H1 (cell line): Measurements from ENCODE around the gene APP. TPM values are rescaled to one million over a fixed set of nuclear protein-coding genes. Genes with fewer than 3 reads are reported as not detected.

ENCODE experiments used
- BRCA1 ChIP-seq: IDR thresholded peaks from 2 replicates; pipeline ENCODE4 v1.6.1; 2012; ENCODE audit warnings: low read depth, low read length, improper control_type of control experiment
- CHD7 ChIP-seq: fragments of 300-600 bp; sonication (generic); IDR thresholded peaks from 2 replicates; pipeline ENCODE4 v1.7.1; 2012; ENCODE audit warnings: low read length, moderate library complexity, mild to moderate bottlenecking, inconsistent platforms; ENCODE audit not compliant: insufficient replicate concordance
- GABPA ChIP-seq: IDR thresholded peaks from 2 replicates; pipeline ENCODE4 v1.6.1; 2011; ENCODE audit warnings: mild to moderate bottlenecking, low read length, moderate library complexity, borderline replicate concordance; ENCODE audit not compliant: insufficient read depth
- HDAC2 ChIP-seq, 2 experiments: fragments of 300-600 bp in 1 of 2; sonication (generic) in 1 of 2; IDR thresholded peaks; 2 replicates each; pipeline ENCODE4 v1.6.1; 2011 to 2012; ENCODE audit warnings: low read depth in 2 of 2, low read length in 2 of 2, mild to moderate bottlenecking in 2 of 2, moderate library complexity in 2 of 2, borderline replicate concordance in 1 of 2, inconsistent platforms in 1 of 2
- HDAC6 ChIP-seq: IDR thresholded peaks from one replicate; pipeline ENCODE4 v1.7.1; 2012; ENCODE audit warnings: low read depth, mild to moderate bottlenecking, inconsistent platforms, low read length, moderate library complexity
- RAD21 ChIP-seq, 2 experiments: IDR thresholded peaks in 1 of 2; conservative IDR thresholded peaks in 1 of 2; 2 replicates each; pipeline ENCODE4 v1.6.1; 2011; ENCODE audit warnings: low read depth in 2 of 2, low read length in 2 of 2, improper control_type of control experiment in 1 of 2, inconsistent platforms in 1 of 2, mild to moderate bottlenecking in 1 of 2, moderate library complexity in 1 of 2
- SIN3A ChIP-seq, 2 experiments: IDR thresholded peaks in 1 of 2; conservative IDR thresholded peaks in 1 of 2; 2 replicates each; pipeline ENCODE4 v1.6.1; 2011 to 2012; ENCODE audit warnings: low read length in 2 of 2, improper control_type of control experiment in 1 of 2, low read depth in 1 of 2, mild to moderate bottlenecking in 1 of 2
- SP2 ChIP-seq: IDR thresholded peaks from 2 replicates; pipeline ENCODE4 v1.6.1; 2012; ENCODE audit warnings: mild to moderate bottlenecking, low read length, inconsistent platforms
- SP4 ChIP-seq: IDR thresholded peaks from 2 replicates; pipeline ENCODE4 v1.6.1; 2012; ENCODE audit warnings: low read length, inconsistent platforms
- TCF12 ChIP-seq: IDR thresholded peaks from 2 replicates; pipeline ENCODE4 v1.6.1; 2011; ENCODE audit warnings: low read depth, mild to moderate bottlenecking, low read length
- polyA plus RNA-seq, 7 experiments: library from polyadenylated mRNA; depleted of rRNA in 3 of 7; stranded (reverse) in 5 of 7; unstranded in 2 of 7; fragments of >200 nt in 5 of 7; fragments of 200-250 nt in 2 of 7; gene quantifications; 1 replicate in 5 of 7; 2 replicates in 1 of 7; 4 replicates in 1 of 7; pipeline versions ENCODE4 v1.2.1 to v1.2.3, GENCODE V29; 2011 to 2013; ENCODE audit warnings: missing spikeins in 2 of 7, mixed read lengths in 2 of 7
- total RNA-seq: library from RNA; stranded (reverse); fragmentation: NEBNext Ultra II Directional; extraction: Animal tissue kit (Norgen Biotek cat#: 25700); gene quantifications from 2 replicates; pipeline ENCODE4 v1.2.1, GENCODE V29; 2021

Gene APP
- total and polyA plus RNA-seq, 2 of the 8 experiments (the other 6 are each of a cell fraction or from before 2014, with no cell fraction given), result 375 to 551 TPM

- 0 out of 4 replicates have a peak, but pooled peaks of 1 of the 2 experiments have one; percentile 6 for TF ChIP-seq RAD21 (IDR thresholded peaks at IDR 0.05 in 1 of 2, conservative IDR thresholded peaks at IDR 0.05 in 1 of 2; ENCODE audit: low read depth in 2 of 2, low read length in 2 of 2)
- TF ChIP-seq GABPA, result no peak
- no peak for TF ChIP-seq SIN3A (conservative IDR thresholded peaks at IDR 0.05 in 1 of 2, IDR thresholded peaks at IDR 0.05 in 1 of 2; ENCODE audit: low read depth in 1 of 2, low read length in 2 of 2)
- TF ChIP-seq BRCA1, result no peak
- no peak for TF ChIP-seq CHD7
- 0 out of 2 replicates have a peak, but pooled peaks have one; percentile 51 for TF ChIP-seq TCF12
- TF ChIP-seq HDAC2 (IDR thresholded peaks at IDR 0.05; ENCODE audit: borderline replicate concordance in 1 of 2, low read depth in 2 of 2, low read length in 2 of 2), result 0 out of 4 replicates have a peak, but pooled peaks of 1 of the 2 experiments have one; percentile 34
- no peak for TF ChIP-seq SP4
- no peak for TF ChIP-seq HDAC6
- TF ChIP-seq SP2, result no peak
Measured at GRCh38 chr21:25960402-25960801, 210.2 kb downstream of the APP start (continued).
